LHCN-M2 (cell line): ENCODE results near the gene MEIS1. TPM values are rescaled to one million over a fixed set of nuclear protein-coding genes. Genes with fewer than 3 reads are reported as not detected.

Experiments
- DNase-seq: peaks from one replicate; pipeline ENCODE4 v3.0.0-alpha.2; 2012; ENCODE audit warnings: low read depth
- total RNA-seq: library from RNA; depleted of rRNA; stranded (reverse); fragments of >200 nt; gene quantifications from 2 replicates; pipeline ENCODE4 v1.2.3, GENCODE V29; 2014

The MEIS1 gene
- total RNA-seq, 1 experiment from 2014 or later, result 3.3 TPM

DNA sequence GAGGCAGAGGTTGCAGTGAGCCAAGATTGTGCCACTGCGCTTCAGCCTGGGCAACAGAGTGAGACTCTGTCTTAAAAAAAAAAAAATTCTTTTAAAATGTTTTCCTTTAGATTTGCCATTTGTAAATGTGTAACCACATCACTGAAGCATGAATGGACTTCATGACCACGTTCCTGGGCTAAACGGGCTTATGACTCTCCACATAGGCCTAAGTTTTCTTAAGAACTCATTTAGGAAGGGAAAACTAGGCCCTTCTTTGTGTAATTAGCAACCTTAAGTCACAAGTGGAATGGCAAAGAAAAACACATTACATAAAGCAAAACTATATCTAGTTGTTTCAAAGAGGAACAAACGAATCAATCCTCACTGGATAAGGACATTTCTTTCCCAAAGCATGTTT lies 99.5 kb downstream of the MEIS1 start:
- DNase-seq, result no peak

DNA sequence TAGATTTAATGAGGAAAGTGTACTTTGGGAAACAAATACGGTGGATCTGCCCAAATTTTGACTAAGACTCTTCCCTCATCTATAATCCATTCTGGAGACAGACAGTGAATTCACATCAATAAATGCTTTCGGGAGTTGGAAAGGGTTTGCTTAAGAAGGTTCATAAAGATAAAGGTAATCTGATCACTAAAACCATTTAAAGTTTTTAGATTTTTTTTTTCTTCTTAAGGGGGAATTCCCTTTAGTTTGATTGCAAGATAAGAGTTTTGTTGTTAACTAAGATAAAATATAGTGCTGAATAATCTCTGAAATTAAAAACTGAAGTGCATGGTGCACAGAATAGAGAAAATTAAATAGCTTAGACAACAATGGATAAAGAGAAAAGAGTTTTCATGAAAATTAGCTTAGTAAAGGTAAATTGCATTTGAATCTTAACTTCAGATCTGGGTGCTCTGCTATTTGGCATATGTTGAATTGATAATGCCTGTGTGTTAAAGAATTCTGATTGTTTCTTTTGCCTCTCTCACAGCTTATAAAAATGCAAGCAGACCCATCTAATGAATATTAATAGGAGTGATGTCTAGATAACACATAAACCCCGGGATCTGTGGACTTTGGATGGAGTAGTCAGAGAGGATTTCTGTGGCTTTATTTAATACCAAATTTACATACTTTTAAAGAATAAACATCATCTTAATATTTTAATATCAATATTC lies 100.8 kb downstream of the MEIS1 start:
- DNase-seq, result no peak

DNA sequence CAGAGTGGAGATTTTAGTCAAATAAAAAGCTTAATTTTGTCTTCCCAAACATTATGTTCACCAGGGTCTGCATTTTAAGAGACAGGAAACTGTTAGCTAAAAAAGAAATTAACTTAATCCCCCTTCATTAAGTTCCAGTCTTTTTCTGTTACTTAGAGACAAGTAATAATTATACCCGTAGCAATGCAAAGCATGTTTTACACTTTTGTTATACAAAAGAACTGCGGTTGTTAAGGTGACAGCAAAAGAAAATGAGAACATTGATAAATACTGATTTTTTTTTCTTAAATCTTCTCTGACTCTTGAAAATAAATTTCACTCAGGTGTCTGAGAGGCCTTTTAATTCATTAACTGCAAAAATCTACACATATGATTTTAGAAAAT lies 101.4 kb downstream of the MEIS1 start:
- no peak for DNase-seq

DNA sequence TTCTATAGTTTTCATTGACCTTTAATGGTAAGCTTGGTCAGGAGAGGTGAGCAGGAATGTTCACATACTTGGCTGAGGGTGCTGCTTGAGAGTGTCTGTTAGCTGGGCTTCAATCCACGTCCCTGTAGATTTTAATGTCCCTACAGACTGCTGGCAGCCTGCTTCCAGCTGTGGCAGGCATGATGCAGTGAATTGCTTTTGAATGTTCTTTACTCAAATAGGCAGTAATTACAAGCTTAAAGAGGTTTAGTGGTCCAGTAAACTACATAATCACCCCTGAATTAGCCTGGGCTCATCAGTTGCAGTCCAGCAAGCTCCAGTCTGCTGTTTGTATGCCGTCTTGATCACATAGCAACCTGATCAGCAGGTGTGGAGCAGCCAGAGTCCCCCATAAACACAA lies 102.1 kb downstream of the MEIS1 start:
- no peak for DNase-seq

DNA sequence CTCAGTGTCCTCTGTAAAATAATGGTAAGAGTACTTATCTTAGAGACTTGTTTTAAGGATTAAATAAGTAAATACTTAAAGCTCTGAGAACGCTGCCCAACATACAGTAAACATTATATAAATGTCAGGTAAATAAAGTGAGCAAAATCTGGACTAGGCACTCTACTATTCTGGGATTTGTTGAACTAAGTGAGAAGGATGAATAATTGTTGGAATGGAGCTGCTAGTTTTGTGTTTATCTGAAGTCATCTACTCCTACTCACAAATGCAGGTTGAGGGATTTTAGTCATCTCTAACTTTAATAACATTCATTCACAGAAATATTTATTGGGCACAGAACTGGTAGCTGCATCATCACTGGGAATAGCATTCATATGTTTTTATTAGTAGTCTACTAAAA lies 103.4 kb downstream of the MEIS1 start:
- no peak for DNase-seq

DNA sequence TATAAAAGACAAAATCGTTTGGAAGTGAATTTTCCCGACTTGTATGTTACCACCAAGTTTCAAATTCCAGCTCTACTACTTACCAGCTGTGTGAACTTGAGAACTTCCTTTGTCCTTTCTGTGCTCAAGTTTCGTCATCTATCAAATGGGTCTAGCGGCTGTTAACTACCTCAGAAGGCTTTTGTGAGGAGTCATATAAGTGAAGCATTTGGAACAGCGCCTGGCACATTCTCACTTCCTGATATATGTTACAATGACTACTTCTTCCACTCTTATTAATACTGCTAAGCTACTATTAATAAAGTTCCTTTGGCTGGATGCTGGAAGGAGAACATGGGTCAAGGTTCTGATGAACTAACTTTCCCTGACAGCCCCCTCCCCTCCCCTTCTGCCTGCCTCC lies 104.5 kb downstream of the MEIS1 start:
- DNase-seq, result no peak

DNA sequence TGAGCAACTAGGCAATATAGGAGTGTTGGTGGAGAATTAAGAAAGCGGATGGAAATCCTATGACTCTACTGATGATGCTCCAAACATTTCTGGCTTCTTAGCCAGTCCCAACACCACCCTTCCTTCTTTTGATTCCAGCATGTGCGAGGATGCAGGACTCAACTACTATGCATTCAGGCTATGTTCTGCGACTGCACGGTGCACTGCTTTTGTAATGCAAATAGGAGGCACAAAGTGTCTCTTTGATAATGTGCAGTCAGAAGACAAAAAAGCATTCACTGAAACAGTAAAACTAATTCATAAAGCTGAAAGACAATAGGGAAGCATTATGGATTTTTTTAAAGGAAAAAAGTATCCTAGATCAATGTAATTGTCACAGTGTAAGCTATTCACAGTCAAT lies 106.7 kb downstream of the MEIS1 start:
- DNase-seq, result no peak

DNA sequence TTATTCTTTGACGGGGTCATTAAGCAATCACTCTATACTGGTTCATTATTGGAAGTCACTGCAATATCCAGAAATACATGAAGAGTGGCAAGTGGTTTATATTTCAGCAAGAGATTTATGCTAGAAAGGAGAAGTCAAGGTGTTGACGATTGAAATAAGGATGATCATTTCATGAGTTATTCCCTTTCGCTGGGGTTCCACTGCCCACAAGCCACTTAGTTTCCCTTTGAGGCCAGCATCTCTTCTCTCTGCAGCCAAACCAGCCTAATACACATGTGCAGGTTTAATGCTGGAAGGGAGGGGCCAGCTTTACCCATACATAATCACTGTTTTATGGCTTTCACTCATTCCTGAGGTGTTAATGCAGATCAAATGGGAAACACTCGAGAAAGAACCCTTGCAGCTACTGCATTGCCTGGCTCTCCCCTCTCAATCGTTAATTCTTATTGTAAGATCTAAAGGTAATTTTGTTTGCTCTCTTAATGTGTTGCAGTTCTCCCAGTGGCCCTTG lies 108.4 kb downstream of the MEIS1 start:
- DNase-seq, result no peak

DNA sequence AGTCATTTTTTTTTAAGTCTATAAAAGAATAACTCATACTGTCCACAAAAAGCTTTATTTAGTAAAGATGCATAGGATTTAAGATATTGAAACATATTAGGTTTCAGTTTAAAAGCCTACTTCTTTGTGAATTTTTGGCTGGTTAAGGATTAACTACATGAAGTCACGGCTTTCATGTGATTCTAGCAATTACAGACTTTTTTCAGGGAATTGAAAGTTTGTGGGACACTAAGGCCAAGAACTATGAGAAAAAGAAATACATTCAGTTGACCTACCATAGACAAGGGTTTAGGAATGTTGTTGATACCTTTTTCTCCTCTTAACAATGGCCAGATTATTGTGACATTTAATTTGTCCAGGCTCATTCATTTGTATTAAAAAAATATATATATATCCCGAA lies 109.3 kb downstream of the MEIS1 start:
- no peak for DNase-seq

DNA sequence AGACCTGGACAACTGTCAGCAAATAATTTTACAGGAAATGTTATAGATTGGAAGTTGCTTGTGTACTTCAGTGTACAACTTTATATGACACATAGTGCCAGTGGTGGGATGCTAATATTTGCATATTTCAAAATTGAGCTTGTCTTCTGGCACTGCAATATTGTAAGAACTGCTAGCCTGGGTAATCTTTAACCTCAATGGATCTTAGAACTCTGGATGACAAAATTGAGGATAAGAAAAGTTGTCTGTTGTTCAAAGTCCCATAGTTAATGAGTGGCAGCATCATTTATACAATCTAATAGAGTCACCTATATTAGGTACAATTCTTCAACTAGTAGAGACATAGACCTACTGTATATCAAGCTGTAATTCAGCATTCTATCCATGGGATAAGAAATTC lies 110.3 kb downstream of the MEIS1 start:
- no peak for DNase-seq

DNA sequence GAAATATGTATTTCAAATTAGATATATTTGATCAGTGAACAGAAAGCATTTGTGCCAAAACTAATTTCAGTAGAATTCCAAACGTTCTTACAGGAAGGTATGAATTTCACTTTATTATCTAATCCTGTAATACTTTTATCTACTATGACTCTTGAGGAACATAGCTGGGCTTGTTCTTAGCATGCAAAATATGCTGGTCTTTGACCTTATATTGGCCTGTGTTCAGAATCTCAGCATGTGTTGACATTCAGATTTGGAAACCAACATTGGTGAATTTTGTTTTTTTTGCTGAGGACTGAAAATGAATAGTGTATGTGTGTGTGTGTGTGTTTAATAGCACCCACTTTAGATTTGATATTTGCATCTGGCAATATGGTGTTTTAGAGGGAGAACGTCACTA lies 112.2 kb downstream of the MEIS1 start:
- no peak for DNase-seq

DNA sequence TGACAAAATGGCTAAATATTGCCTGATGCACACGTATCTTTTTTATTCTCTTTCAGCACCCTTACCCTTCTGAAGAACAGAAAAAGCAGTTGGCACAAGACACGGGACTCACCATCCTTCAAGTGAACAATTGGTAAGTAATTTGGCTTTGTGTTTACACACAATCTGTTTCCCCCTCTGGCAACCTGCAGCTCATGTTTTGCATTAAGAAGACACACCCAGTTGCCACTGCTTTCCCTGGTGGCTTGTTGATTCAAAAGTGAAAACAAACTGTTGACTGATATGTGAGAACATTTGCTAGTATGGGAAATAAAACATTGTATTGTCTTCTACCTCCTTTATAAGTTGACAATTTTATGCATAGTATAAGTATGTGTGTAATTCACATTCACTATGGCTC lies 113.0 kb downstream of the MEIS1 start:
- DNase-seq, result no peak

DNA sequence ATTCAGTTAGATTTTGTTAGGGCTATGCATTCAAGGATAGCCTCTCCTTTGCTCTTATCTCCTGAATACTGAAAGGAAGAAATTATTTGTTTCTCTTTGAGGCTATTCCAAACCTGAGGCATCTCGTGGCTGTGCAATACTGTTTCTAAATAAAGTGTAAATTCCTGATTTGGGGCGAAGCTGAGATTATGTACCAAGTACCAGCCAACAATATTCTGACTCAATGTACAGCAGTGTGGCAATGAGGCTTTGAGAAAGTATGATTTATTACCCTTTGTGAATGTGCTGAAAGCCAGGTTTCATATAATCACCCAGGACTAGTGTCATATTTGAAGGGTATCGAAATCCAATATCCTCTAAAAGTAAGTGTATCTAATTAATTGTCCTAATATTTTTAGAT lies 113.5 kb downstream of the MEIS1 start:
- no peak for DNase-seq

DNA sequence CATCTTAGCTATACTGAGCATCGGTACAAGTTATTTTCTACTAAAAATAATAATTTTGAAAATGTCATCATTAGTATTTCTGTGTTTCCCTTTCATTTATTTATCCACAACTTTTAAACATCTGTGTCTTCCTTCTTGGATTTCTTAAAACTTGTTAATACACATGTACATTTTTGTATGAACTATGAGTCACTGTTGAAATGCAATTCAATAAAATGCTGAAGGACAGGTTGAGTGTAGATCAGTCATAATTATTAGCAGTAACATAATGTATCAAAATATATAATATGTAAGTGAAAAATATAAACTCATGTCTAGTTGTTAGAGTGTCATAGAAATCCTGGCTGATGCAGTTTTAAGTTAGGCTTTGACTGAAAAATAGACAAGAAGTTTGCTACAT lies 115.9 kb downstream of the MEIS1 start:
- DNase-seq, result no peak

DNA sequence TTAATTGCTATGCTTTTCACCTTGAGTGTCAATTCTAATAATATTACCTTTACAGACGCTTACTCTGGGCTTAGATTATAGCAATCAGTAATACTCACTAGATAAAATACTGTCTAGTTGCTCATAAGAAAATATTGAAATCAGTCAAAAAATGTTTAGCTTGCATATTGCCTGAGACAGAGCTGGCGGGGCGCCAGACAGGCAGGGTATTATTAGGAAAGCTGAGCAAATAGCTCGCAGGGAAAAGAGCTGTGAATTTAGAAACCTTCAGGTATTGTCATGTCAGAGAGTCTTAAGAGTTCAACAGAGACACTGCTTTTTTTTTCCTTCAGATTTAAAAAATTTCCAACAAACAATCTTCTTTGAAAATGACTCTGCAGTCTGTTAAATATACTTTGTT lies 118.4 kb downstream of the MEIS1 start:
- no peak for DNase-seq

DNA sequence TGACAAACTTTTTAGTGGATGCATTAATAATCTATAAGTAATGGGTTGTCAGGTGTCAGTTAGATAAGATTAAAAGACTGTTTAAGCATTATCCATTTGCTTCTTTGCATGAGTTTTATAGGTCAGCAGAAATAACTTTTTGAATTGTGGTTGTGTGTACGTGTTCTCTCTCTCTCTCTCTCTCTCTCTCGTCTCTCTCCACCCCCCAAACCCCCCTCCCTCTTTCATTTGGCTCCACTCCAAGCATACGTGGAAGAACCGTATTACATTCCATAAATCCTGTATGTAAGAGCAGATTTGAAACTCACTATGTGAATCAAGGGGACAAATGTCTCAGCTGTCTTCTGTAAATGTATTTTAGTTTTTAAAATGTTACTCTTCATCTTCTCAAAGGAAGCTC lies 120.2 kb downstream of the MEIS1 start:
- no peak for DNase-seq

DNA sequence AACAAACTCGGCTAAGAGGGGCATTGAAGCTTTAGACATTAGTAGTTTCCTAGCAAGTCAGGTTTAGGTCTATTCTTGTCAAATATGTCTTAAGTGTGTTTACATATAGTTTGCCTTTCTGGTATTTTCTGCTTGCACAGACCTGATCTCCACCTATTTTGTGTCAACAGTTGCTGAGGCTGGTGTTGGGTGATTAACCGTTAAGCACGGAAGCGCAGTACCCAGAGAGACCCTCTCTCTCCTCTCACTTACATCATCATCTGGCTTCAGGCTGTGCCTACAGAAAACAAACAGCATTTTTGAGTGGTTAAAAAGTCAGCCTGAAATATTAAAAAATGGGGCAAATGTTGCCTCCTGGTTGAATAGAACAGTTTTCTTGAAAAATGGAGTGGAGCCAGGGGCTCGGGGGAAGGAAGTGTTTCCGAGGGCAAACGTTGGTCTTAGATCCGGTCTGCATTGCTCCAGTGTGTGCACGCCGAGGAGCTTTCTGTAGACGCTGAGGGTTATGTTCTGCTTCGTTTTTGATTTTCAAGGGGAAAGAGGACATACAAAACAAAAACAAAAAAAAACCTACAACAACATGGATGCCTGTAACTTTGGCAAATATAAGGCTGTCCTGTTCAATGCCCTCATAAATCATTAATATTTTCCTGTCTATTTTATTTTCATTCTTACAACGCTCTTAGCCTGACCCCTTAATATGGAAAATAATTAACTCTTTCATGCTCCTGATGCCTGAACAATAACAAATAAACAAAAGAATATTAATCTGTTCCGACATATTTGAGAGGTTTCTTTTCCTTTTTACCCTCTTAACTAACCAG lies 120.8 kb downstream of the MEIS1 start:
- DNase-seq, result no peak

DNA sequence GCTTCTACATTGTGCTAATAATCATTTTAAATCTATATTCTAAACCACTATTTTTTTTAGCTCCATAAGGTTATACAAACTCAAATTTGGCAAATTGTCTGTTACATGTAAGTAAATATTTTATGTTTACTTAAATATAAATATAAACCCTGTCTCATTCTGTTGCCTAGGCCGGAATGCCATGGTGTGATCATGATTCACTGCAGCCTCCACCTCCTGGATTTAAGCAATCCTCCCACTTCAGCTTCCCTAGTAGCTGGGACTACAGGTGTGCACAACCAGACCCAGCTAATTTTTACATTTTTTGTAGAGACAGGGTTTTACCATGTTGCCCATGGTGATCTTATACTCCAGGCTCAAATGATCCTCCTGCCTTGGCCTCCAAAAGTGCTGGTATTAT lies 124.7 kb downstream of the MEIS1 start:
- DNase-seq, result no peak

DNA sequence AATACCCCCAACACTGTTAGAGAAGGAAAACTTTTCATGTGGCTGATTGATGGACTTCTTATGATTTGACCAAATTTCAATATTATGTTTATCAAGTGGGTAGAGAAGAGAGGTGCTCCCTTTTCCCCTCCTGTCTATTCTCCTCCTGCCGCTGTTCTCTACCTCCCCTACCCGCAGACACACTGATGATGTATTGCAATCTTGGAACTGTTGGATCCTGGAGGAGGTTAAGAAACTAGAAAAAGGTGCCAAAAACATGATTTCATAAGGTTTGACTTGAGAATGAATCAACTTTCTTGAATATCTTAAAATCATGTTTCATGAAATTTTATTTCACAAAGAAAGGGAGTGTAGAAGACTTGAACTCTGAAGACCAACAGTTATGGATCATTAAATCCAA lies 125.8 kb downstream of the MEIS1 start:
- DNase-seq, result no peak

DNA sequence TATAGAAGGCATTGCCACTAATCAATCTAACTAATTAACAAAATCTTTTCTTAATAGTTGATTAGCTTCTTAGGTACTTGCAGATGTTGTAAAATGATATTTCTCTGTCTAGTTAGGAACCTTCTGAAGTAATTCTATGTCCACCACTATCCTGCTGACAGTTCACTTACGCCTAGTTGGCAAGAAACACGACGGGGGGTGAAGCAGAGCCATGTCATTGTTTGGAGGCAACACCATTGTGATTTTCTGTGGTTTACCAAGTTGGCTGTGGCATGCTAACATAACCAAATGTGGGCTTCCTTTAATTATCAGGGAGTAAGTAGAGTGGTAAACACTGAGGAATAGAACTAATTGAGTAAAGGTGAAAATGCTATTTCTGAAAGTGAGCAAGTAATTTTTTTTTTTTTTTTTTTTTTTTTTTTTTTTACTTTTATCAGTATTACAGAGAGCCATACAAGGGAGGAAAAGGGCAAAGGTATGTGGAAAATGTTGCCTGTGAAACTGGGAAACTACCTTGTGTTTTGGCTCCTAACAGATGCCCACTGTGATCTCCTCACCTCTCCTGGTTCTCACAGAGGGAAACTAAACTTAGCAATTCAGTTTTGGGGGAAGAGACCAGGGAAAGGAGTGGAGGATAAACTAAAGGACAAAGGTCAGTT lies 126.8 kb downstream of the MEIS1 start:
- DNase-seq, result no peak

DNA sequence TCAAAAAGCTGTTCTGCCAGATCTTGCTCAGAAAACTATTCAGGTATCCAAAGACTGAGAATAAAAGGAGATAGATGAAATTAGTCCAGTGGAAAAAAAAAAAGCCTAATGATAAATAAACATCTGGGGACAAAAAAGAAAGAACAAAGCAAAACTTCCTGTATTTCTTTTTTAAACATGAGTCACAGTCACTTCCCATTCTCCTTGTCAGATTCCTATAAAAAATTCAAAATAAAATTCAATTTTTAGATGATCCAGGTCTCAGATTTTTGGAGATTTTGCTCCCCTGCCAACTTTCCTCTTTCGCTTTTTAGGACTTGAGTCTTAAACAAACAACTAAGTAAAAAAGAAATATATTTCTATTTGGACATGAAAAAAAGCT lies 127.4 kb downstream of the MEIS1 start:
- DNase-seq, result no peak

DNA sequence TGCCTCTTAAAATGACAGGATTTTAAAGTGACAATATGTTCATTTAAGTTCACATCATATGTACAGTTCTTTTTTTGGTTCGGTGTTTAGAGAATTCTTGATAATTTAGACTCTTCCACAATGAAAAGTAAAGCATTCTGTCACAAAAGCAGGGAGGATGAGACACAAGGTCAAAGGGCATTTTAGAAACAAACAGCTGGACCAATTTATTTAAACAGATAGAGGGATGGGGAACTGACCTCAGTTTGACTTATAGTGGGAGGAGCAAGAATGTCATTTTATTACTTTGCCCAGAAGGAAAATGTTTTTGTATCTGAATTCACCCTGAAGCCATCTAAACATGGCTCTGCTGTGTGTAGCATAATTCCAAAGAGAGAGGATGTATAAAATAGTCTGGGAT lies 128.5 kb downstream of the MEIS1 start:
- DNase-seq, result peak; percentile 20

DNA sequence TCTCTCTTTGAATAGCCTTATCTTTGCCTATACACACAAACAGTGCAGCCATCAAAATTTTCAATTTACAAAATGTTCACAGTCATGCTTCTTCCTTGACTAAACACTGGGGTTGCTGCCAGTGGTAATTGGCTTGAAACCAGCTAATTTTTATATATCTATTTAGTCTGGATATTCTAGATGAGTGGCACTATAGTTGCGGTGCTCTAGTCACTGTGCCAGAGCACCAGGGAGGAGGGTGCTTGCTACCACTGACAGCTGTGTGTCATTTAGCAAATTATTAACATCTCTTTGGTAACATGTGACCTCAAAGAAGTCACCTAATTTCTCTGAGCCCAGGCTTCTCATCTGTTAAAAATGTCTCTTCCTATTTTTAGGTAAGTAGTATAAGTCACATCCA lies 130.4 kb downstream of the MEIS1 start:
- DNase-seq, result no peak
